Measurements from ENCODE around the gene PHIP. TPM values are rescaled to one million over a fixed set of nuclear protein-coding genes. Genes with fewer than 3 reads are reported as not detected.

PHIP gene
- total RNA-seq, 1 experiment from 2014 or later: 22.6 TPM

DNA sequence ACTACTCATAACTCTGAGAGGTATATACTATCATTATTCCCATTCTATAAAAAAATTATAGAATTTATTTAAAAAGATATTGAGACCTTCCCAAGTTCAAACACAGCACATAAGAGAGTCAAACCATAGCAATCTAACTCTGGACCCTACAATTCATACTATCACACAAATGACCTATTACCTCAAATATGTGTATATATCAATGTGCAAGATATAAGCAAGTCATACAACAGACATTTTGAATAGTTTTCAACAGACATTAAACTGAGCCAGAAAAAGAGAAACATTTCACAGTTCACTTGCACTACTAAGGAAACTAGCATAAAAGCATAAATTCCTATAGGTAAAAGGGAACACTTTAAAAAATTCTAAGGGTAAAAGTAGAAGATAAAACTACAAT lies 11.7 kb downstream of the PHIP start:
- POLR2A ChIA-PET: no interaction called here
- BruUV-seq (replicated peaks): no TSS peak

DNA sequence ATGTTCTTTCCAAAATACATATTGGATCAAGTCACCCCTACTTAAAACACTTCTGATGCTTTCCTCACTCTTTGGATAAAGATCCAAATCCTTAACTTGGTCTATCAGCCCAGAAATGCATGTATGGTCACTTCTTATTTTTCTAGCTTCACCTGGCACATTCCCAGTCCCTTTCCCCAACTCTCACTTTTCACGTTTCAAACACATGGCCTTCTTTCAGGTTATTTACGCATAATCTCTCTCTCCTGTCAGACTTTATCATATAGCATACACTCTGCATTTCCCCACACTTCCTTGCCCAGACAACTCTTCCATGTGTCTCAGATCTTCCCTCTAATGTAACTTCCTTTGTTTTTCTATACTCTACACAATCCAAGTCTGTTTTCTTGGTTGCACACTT lies 12.8 kb downstream of the PHIP start:
- no peaks in the 10 kb centered on the region for H3K9me2 ChIP-seq (ENCODE audit: insufficient read depth)
- H3K9ac ChIP-seq (ENCODE audit: low read length): no peak overlapping the region
- peaks cover 89% of the 10 kb centered on the region for H3K79me2 ChIP-seq (ENCODE audit: insufficient read depth, low read length)
- H3K9me3 ChIP-seq (ENCODE audit: control insufficient read depth in 1 of 2, insufficient read depth in 1 of 2, low read depth in 1 of 2, low read length in 2 of 2): no peaks in the 10 kb centered on the region
- no peak overlapping the region for H3K27ac ChIP-seq (ENCODE audit: low read depth, low read length)
- DNase-seq (ENCODE audit: low read depth, low spot score) (no peak), ATAC-seq (no peak)
- H2AFZ ChIP-seq (ENCODE audit: low read depth, low read length, poor library complexity, severe bottlenecking): no peak overlapping the region
- H3K27me3 ChIP-seq (ENCODE audit: insufficient read depth, low read length): no peaks in the 10 kb centered on the region
- CTCF ChIA-PET: no interaction called here
- H3K4me3 ChIP-seq (replicated peaks in 1 of 2; ENCODE audit: low read depth in 1 of 2, low read length in 2 of 2): no peak overlapping the region
- intact Hi-C loops (cut with micrococcal nuclease): no loop called here
- H3K36me3 ChIP-seq (ENCODE audit: control insufficient read depth in 1 of 2, insufficient read depth in 2 of 2, low read length in 2 of 2): no peaks in the 10 kb centered on the region; a peak in 2 of 4 replicates
- 0 out of 2 replicates have a peak, but pooled peaks cover 4% of the 10 kb centered on the region for H4K20me1 ChIP-seq (ENCODE audit: insufficient read depth)
- no peak for TF ChIP-seq ZFX (IDR thresholded peaks at IDR 0.05)
- no peak for TF ChIP-seq POLR2AphosphoS5 (IDR thresholded peaks at IDR 0.05; ENCODE audit: low read depth, low read length)
- no peak for TF ChIP-seq REST (IDR thresholded peaks at IDR 0.05; ENCODE audit: low read depth)
- TF ChIP-seq EZH2 (IDR thresholded peaks at IDR 0.05): no peak
- no peak for TF ChIP-seq FOSL1 (IDR thresholded peaks at IDR 0.05; ENCODE audit: low read depth)
- no peak for TF ChIP-seq CTCF (IDR thresholded peaks at IDR 0.05 in 2 of 3, conservative IDR thresholded peaks at IDR 0.05 in 1 of 3; ENCODE audit: borderline replicate concordance in 1 of 3, insufficient read depth in 1 of 3, low read depth in 2 of 3, low read length in 2 of 3)
- TF ChIP-seq EGR1 (IDR thresholded peaks at IDR 0.05; ENCODE audit: low read depth): no peak
- H3K4me1 ChIP-seq (ENCODE audit: control insufficient read depth in 1 of 2, insufficient read depth in 2 of 2, low read length in 2 of 2): no peaks in the 10 kb centered on the region
- POLR2A ChIA-PET: no interaction called here
- RAD21 ChIA-PET (ENCODE audit: low non-redundant PET in 1 of 2, low total read pairs in 2 of 2, uncharacterized antibody in 2 of 2, unreplicated experiment in 2 of 2): no interaction called here
- no peak overlapping the region for H3K4me2 ChIP-seq (ENCODE audit: low read length)
- no TSS peak for BruUV-seq (replicated peaks)

More for the DNA sequence above, 11.7 kb downstream of the PHIP start:
- ChIA-PET RAD21 (ENCODE audit: low non-redundant PET in 1 of 2, low total read pairs in 2 of 2, uncharacterized antibody in 2 of 2, unreplicated experiment in 2 of 2) (no interaction called here), CTCF (no interaction called here)
- Histone ChIP-seq H3K27ac (ENCODE audit: low read depth, low read length) (no peak overlapping the region), H3K79me2 (ENCODE audit: insufficient read depth, low read length) (peaks cover 92% of the 10 kb centered on the region), H4K20me1 (ENCODE audit: insufficient read depth) (0 out of 2 replicates have a peak, but pooled peaks cover 4% of the 10 kb centered on the region), H3K9me2 (ENCODE audit: insufficient read depth) (no peaks in the 10 kb centered on the region), H3K9ac (ENCODE audit: low read length) (no peak overlapping the region), H3K36me3 (ENCODE audit: control insufficient read depth in 1 of 2, insufficient read depth in 2 of 2, low read length in 2 of 2) (no peaks in the 10 kb centered on the region), H3K4me1 (ENCODE audit: control insufficient read depth in 1 of 2, insufficient read depth in 2 of 2, low read length in 2 of 2) (no peaks in the 10 kb centered on the region), H3K4me3 (replicated peaks in 1 of 2; ENCODE audit: low read depth in 1 of 2, low read length in 2 of 2) (no peak overlapping the region), H3K27me3 (ENCODE audit: insufficient read depth, low read length) (no peaks in the 10 kb centered on the region), H2AFZ (ENCODE audit: low read depth, low read length, poor library complexity, severe bottlenecking) (no peak overlapping the region), H3K9me3 (ENCODE audit: control insufficient read depth in 1 of 2, insufficient read depth in 1 of 2, low read depth in 1 of 2, low read length in 2 of 2) (no peaks in the 10 kb centered on the region), H3K4me2 (ENCODE audit: low read length) (no peak overlapping the region)
- ATAC-seq: no peak
- intact Hi-C loops (cut with micrococcal nuclease): no loop called here
- no peak for TF ChIP-seq POLR2A (IDR thresholded peaks at IDR 0.05; ENCODE audit: borderline replicate concordance, extremely low read depth, insufficient read depth, insufficient read length)
- no peak for TF ChIP-seq FOSL1 (IDR thresholded peaks at IDR 0.05; ENCODE audit: low read depth)
- no peak for TF ChIP-seq RAD21 (IDR thresholded peaks at IDR 0.05; ENCODE audit: low read depth)
- DNase-seq (ENCODE audit: low read depth, low spot score): no peak

Data from HCT116 (cell line).